DMS 273 (cell line): ENCODE measurements around the gene FNDC1.

Experiments
- DNase-seq: peaks from one replicate; lab custom pipeline; 2025; ENCODE audit not compliant: unreplicated experiment; lab: John Stamatoyannopoulos, UW

The FNDC1 gene

GRCh38 chr6:159203304-159204005 lies 34.3 kb downstream of the FNDC1 start:
- no peak for DNase-seq

- DNase-seq: no peak
Observed at GRCh38 chr6:159204605-159205004, 35.4 kb downstream of the FNDC1 start.

GRCh38 chr6:159212028-159212427 lies 42.8 kb downstream of the FNDC1 start:
- DNase-seq: peak; percentile 46

- DNase-seq: peak; percentile 23
Observed at GRCh38 chr6:159212525-159213280, 43.5 kb downstream of the FNDC1 start.

- peak; percentile 4 for DNase-seq
Observed at GRCh38 chr6:159213405-159213804, 44.2 kb downstream of the FNDC1 start.

- DNase-seq: no peak
Observed at GRCh38 chr6:159214281-159214680, 45.1 kb downstream of the FNDC1 start.

- peak; percentile 76 for DNase-seq
Observed at GRCh38 chr6:159217595-159218275, 48.5 kb downstream of the FNDC1 start.

- DNase-seq: no peak
Observed at GRCh38 chr6:159220093-159220492, 50.9 kb downstream of the FNDC1 start.

GRCh38 chr6:159221486-159222170 lies 52.4 kb downstream of the FNDC1 start:
- no peak for DNase-seq

- DNase-seq: peak; percentile 12
Observed at GRCh38 chr6:159224452-159224851, 55.3 kb downstream of the FNDC1 start.

- DNase-seq: peak; percentile 93
Observed at GRCh38 chr6:159229651-159230051, 60.5 kb downstream of the FNDC1 start.

GRCh38 chr6:159232106-159232645 lies 63.0 kb downstream of the FNDC1 start:
- DNase-seq: no peak

GRCh38 chr6:159232751-159233150 lies 63.6 kb downstream of the FNDC1 start:
- no peak for DNase-seq

- DNase-seq: peak; percentile 68
Observed at GRCh38 chr6:159233365-159234101, 64.3 kb downstream of the FNDC1 start.

- no peak for DNase-seq
Observed at GRCh38 chr6:159234102-159234553, 64.9 kb downstream of the FNDC1 start.

- no peak for DNase-seq
Observed at GRCh38 chr6:159238920-159239558, 69.8 kb downstream of the FNDC1 start.

- no peak for DNase-seq
Observed at GRCh38 chr6:159249128-159249527, 79.9 kb downstream of the FNDC1 start.

- no peak for DNase-seq
Observed at GRCh38 chr6:159249752-159250151, 80.6 kb downstream of the FNDC1 start.

GRCh38 chr6:159250633-159251032 lies 81.4 kb downstream of the FNDC1 start:
- no peak for DNase-seq
